Skin epidermis (tissue), 12 donors: ENCODE data around the gene BBS12.
A peak's percentile ranks its signal among the peaks of the same experiment; 100 is the strongest.

Experiments used
- H3K27ac ChIP-seq, 21 experiments: fragments of 200-600 bp; sonication (generic) in 11 of 21; one replicate each; pipeline ENCODE4 v1.5.0; 2020; ENCODE audit warnings: mild to moderate bottlenecking in 3 of 21, inconsistent platforms in 2 of 21, moderate library complexity in 2 of 21
- H3K4me3 ChIP-seq, 7 experiments: fragments of 200-600 bp; sonication (generic) in 2 of 7; one replicate each; pipeline ENCODE4 v1.5.0; 2020; ENCODE audit warnings: inconsistent platforms in 2 of 7, mild to moderate bottlenecking in 2 of 7, moderate library complexity in 1 of 7

BBS12 gene

DNA sequence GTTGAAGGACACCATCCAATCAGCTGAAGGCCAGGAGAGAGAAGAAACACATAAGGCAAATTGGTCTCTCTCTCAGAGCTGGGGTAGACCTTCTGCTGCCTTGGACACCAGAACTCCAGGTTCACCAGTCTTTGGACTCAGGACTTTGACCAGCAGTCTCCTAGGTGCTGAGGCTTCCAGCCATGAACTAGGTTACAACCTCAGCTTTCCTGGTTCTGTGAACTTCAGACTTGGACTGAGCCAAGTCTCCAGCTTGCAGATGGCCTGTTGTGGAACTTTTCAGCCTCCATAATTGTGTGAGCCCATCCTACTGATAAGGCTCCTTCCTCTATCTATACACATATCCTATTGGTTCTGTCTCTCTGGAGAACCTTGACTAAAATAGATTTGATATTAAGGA lies 20.6 kb upstream of the BBS12 start:
- Histone ChIP-seq H3K4me3 (no peak overlapping the region), H3K27ac (no peak overlapping the region)

DNA sequence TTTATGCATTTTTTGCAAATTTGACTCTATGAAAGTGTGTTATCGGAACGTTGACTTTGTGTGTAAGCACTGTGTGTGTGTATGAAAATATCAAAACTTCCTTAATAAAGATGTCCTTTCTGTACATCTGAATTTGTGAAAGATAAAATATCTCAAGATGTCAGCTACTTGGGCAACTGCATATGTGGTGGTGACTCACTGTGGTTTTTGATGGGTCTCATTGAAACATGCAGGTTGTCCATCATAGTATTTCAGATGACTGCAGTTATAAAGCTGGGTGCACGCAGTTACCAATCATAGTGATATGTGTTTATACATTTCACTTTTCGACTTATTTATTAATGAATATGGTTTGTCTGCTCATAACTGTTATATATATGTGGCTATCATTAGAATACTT lies 19.7 kb upstream of the BBS12 start:
- Histone ChIP-seq H3K27ac (no peak overlapping the region), H3K4me3 (no peak overlapping the region)

DNA sequence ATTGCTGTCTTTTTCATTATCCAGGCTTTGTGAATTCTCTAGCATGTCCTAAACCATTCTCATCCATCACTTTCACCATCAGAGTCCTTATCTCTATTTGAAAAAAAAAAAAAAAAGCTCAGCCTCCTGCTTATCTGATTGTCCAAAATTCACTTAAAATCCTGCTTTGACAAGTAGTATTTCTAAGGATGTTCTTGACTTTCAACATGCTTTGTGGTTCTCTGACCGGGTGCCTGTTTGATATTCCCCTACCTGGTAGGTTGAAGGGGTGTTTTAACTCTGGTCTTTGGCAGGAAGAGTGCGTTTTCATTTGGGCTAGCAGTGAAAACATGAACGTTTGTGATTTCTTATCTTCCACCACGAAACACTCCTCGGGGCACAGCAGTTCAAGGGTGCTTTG lies 17.3 kb upstream of the BBS12 start:
- Histone ChIP-seq H3K4me3 (no peak overlapping the region), H3K27ac (no peak overlapping the region)

DNA sequence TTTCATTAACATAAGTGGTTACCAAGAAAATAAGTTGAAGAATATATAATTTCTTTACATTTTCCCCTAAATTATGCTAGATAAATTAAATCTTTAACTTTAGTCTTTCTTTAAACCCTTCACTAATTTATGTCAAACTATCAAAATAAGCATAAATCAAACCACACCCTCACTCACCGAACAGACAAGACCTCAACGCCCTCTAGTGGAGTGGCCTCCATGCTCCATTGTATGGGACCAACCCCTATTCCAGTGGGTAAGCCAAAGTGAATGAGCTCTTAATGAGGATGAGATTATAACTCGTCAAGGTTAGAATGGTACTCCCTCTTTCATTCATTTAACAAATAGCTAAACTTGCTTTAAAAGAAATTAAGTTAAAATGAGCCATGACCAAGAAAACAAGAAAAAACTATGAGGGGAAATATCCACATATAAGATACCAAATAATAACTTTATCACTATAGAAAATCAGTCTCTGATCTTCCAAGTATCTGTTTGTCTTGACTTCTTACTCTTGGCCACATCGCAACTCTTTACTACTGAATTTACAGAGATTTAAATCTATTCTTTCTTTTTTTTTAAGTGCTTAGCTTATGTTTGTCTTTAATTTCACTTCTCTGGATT lies 15.6 kb upstream of the BBS12 start:
- no peak overlapping the region for H3K4me3 ChIP-seq
- H3K27ac ChIP-seq = no peak overlapping the region

- Histone ChIP-seq H3K4me3 (no peak overlapping the region), H3K27ac (no peak overlapping the region)
Observed at GRCh38 chr4:122718281-122718680, 14.2 kb upstream of the BBS12 start.

DNA sequence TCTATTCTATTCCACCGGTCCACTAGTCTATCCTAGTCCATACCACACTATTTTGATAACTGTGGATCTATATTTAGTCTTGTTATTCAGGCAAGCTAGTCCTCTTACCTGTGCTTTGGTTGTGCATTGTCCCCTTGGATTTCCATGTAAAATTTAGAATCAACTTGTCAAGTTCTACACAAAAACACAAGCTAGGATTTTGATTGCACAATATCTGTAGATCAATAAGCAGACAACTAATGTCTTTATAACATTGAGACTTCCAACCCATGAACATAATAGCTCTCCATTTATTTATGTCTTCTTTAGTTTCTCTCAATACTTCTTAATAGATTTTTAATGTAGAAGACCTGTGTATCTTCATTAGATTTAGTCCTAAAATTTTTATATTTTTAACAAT lies 10.2 kb upstream of the BBS12 start:
- H3K4me3 ChIP-seq = no peak overlapping the region
- no peak overlapping the region for H3K27ac ChIP-seq

DNA sequence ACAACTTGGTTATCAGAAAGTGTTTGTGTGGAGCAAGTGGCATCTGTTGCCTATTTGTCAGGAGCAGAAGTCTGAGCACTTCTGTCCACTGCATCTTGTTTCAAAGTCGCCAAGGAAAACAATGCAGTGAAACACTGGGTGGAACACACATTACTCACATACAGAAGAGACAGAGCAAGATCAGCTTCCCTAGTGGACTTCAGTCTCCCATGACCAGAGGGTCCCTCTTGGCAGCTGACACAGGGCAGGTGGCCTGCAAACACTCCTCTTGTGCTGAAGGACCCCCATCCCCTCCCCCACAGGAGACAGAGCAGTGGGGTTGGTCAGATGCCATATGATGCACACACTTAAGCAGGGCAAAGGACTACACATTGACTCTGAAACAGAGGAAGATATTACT lies 3.6 kb upstream of the BBS12 start:
- no peak overlapping the region for H3K27ac ChIP-seq
- no peak overlapping the region for H3K4me3 ChIP-seq

DNA sequence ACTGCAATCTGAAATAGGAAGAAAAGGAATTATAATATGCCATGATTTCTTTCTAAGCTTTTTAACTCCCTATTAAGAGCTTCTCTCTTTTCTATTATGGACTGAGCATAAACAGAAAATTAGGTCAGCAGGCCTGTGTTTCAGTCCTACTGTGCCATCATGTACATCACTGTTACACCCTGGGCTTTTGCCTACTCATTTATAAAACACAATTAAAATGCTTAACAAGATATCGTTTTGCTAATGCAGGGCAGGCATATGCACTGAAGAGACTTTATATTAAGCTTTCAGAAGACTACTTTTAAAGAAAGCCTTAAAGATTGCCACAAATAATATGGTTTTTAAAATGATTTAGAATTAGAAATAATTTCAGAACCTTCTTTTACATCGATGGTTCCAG lies 828 bp upstream of the BBS12 start:
- H3K27ac ChIP-seq = peak overlapping the region in 9 of 21 experiments; percentile 13 to 85 (median 26)
- H3K4me3 ChIP-seq = peak overlapping the region in 5 of 7 experiments; percentile 63 to 85 (median 78)

DNA sequence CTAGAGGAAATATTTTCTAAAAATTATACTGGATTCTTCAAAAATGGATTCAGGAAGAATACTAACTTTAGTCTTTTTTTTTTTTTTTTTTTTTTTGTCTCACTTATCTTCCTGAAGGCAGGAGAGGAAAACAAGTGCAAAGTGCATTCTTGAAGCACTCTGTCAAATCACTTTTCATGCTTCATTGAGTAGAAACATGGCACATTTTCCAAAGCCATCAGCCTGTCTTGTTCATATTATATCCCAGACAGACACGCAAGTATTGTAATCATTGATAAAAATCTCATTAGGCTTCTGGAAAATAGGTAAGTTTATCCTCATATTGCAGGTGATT lies 1.2 kb downstream of the BBS12 start:
- Histone ChIP-seq H3K4me3 (no peak overlapping the region), H3K27ac (peak overlapping the region in 4 of 21 experiments; percentile 85 to 90 (median 89))

DNA sequence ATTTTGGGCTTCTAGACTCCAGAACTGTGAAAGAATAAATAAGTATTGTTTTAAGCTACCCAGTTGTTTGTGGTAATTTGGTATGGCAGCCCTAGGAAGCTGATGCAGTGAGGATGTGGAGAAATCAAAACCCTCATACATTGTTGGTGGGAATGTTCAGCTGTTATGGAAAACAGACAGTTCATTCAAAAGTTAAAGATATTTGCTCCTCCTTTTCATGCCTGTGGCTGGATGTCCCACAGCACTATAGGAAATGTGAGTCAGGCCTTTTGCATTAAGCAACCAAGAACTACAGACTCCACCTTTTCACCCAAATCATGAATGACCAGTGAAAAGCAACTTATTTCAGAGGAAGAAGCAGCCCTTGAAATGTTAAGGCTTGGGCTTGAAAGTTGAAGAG lies 6.7 kb downstream of the BBS12 start:
- Histone ChIP-seq H3K4me3 (no peak overlapping the region), H3K27ac (no peak overlapping the region)

GRCh38 chr4:122742933-122743829 lies 10.7 kb downstream of the BBS12 start:
- H3K27ac ChIP-seq = no peak overlapping the region
- H3K4me3 ChIP-seq = no peak overlapping the region

DNA sequence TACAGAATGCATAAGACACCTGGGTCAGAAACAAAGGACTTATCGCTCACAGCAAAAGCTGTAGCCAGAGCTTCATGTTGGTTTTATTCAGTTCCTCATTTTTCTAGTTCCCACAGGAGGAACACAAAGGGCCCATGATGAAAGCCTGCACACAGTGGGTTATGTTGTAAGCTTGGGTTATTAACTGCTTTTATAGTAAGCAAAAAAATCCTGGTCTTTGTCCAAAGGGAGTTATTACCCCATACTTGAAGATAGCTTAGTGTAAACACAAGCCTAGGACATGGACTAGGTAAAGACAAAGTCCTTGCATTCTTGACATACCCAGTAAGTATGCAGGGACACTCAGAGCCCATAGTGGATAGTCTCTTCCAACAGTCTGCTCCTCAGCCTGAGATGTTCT lies 11.7 kb downstream of the BBS12 start:
- H3K4me3 ChIP-seq = no peak overlapping the region
- H3K27ac ChIP-seq = no peak overlapping the region

DNA sequence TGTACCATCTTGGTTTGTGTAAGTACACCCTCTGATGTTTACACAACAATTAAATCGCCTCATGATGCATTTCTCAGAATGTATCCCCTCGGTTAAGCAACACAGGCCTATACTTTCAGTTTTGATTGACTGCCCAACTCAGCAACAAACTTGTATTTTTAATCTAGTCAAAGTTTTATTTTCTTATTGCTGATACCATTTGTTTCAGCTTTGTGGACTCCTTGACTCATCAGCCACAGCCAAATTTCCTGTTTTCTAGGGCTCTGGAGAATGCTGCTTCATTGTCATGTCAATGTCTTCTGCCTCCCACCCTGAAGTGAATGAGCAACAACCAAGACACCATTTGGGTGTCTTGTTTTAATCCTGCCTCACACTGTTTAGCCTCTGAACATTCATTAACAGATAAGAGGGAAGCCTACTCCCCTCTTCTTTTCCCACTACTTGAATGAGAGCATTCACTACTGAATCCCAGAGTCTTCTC lies 14.0 kb downstream of the BBS12 start:
- Histone ChIP-seq H3K27ac (no peak overlapping the region), H3K4me3 (no peak overlapping the region)

DNA sequence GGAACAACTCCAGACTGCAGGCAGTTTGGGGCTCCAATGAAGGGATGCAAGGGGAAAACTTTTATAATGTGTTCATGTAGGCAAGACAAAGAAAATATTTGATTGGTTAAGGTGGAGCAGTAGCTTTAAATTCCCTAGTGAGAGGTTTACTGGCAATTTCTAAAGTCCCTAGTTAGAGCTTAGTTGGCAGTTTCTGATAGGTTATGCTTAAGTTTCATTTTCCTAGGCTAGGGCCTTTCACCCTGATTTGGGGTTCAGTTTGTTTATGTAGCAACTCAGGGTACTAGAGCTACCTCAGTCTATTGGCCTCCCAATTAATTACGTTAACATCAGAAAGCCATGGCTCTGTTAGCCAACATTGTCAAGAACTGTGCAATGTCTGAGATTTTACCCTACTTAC lies 14.6 kb downstream of the BBS12 start:
- no peak overlapping the region for H3K27ac ChIP-seq
- no peak overlapping the region for H3K4me3 ChIP-seq

DNA sequence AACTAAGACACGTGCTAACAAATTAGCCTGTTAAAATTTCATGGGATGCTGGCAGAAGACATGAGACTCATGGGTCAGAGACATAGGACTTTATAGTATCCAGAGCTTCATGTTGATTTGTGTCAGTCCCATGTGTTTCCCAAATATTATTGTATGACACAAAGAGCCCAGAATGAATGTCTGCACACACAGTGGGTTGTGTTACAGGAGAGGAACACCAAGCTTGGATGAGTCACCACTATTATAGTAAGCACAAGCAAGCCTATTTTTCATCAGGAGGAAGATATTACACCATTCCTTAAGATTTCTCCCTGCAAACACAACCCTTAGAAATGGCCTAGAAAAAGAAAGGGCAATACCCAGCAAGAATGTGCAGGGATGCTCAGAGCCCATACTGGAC lies 15.4 kb downstream of the BBS12 start:
- Histone ChIP-seq H3K27ac (no peak overlapping the region), H3K4me3 (no peak overlapping the region)

DNA sequence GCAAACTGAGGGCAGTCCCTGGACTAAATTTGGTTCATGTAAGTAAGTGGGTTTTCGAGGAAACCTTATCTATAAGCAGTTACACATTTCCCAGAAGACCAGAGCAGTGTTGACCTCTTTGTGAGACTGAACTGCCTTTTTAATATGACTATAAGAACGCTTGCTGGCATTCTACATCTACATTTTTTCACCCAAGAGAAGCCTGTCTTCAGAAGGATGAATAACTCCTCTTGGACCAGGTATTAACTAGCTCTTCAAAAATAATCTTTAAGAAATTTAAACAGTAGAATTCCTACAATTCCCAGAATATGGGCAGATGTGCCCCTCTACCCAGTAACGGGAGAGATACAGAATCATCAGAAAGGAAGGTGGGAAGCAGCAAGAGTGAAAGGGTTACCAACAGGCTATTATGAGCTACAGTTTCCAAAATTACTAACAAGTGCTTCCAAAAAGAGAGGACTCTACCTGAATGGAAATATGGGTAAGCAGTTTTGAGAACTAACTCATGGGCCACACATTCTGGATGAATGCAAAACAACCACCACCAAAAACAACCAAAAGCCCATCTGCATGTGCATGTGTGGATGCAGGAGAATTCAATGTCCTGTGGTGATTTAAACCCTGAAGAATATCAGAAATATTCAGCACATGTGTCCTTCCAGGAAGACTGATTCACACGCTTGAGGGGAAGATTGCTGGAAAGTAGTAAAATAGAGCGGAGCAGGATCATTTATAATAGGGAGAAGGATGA lies 17.4 kb downstream of the BBS12 start:
- no peak overlapping the region for H3K4me3 ChIP-seq
- no peak overlapping the region for H3K27ac ChIP-seq

DNA sequence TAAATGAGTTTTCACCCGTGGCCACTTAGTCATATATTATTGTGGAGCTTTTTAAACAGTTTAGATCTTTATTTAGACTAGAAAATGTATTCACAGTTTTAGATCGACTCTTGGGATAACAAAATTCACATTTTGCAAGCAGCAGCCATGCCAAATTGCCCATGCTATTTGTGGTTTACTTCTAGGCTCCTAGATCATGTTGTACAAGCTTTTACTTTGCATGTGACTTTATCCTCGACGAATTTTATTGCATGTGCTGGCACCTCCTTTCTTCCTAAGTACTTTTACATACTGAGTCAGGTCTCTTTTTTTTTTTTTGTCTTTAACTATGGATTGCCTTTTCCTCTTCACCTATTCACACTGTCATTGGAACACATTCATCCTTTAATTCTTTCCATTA lies 23.2 kb downstream of the BBS12 start:
- Histone ChIP-seq H3K4me3 (no peak overlapping the region), H3K27ac (no peak overlapping the region)

DNA sequence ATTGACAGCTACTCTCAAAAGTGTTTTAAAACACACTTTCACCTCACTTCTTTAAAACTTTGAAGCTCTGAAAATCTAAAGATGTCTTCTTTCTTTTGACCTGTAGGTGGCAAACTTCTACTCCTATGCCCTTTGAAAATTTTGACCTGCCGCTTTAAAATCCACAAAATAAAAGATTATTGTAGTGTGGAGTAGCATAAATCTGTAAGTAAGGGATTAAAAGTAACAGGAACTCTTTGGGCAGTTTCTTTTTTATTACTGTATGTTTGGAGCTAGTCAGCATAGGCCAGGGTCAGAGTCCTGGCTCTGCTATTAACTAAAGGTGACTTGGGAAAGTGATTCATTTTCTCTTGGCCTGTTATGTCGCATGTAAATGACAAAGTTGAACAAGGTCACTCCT lies 25.5 kb downstream of the BBS12 start:
- H3K4me3 ChIP-seq = no peak overlapping the region
- no peak overlapping the region for H3K27ac ChIP-seq

- H3K4me3 ChIP-seq = no peak overlapping the region
- no peak overlapping the region for H3K27ac ChIP-seq
Observed at GRCh38 chr4:122759639-122760310, 27.3 kb downstream of the BBS12 start.

- H3K27ac ChIP-seq = no peak overlapping the region
- H3K4me3 ChIP-seq = no peak overlapping the region
Observed at GRCh38 chr4:122762520-122762919, 30.0 kb downstream of the BBS12 start.
